HepG2 (cell line): ENCODE measurements around the gene MAP3K7CL. TPM values are rescaled to one million over a fixed set of nuclear protein-coding genes. Genes with fewer than 3 reads are reported as not detected.

Experiments
- ATAC-seq: fragments of 200-7000 bp; cut with Tn5 transposase; 3 replicates; pipeline ENCODE4 v1.9.1; 2020; ENCODE audit warnings: mild to moderate bottlenecking, moderate library complexity
- BruUV-seq: library from RNA; stranded (reverse); fragments of 400-500 nt; replicated peaks from 2 replicates; lab custom pipeline; 2021; lab: Mats Ljungman, UMichigan
- CTCF ChIA-PET: fragments of 300-600 bp; formaldehyde crosslinking; extraction: SDS; loops from one replicate; lab custom pipeline; 2021; ENCODE audit warnings: low total read pairs, inconsistent platforms, low intra/inter-chr PET ratio; lab: Yijun Ruan, JAX
- POLR2A ChIA-PET: fragments of 350-600 bp; sonication (Branson Sonifier 250); formaldehyde crosslinking; loops from one replicate; lab custom pipeline; 2020; ENCODE audit warnings: antibody characterized with exemption, inconsistent platforms; lab: Yijun Ruan, JAX
- DNase-seq: peaks from one replicate; pipeline ENCODE4 v3.0.0-alpha.2; 2015; ENCODE audit warnings: low spot score
- FAIRE-seq: peaks from 3 replicates; lab custom pipeline; 2011; peaks lifted over from hg19 to GRCh38; lab: Jason Lieb, UNC
- H2AFZ ChIP-seq: one replicate; pipeline ENCODE4 v1.6.1; 2011; ENCODE audit warnings: low read length, inconsistent platforms
- H3K27ac ChIP-seq: fragments of 300-600 bp; 3 replicates; pipeline ENCODE4 v1.8.0; 2011; ENCODE audit warnings: mixed run types, mild to moderate bottlenecking, mixed read lengths, low read length, inconsistent platforms; ENCODE audit not compliant: insufficient read depth; ENCODE audit errors: extremely low read length
- H3K27me3 ChIP-seq, 2 experiments: fragments of 200-600 bp in 1 of 2; 2 replicates in 1 of 2; 3 replicates in 1 of 2; pipeline versions ENCODE4 v1.6.0 to v1.8.0; 2011; ENCODE audit warnings: low read length in 2 of 2, mild to moderate bottlenecking in 2 of 2, moderate library complexity in 2 of 2, inconsistent platforms in 1 of 2; ENCODE audit not compliant: insufficient read depth in 2 of 2, control insufficient read depth in 1 of 2
- H3K36me3 ChIP-seq, 2 experiments: fragments of 200-600 bp in 1 of 2; replicated peaks in 1 of 2; 2 replicates in 1 of 2; 3 replicates in 1 of 2; pipeline versions ENCODE4 v1.5.1 to v1.8.0; 2011; ENCODE audit warnings: low read length in 2 of 2, inconsistent platforms in 1 of 2; ENCODE audit not compliant: insufficient read depth in 2 of 2, control insufficient read depth in 1 of 2
- H3K4me1 ChIP-seq: 2 replicates; pipeline ENCODE4 v1.5.1; 2012; ENCODE audit warnings: low read length, inconsistent platforms; ENCODE audit not compliant: insufficient read depth
- H3K4me2 ChIP-seq: 2 replicates; pipeline ENCODE4 v1.6.0; 2011; ENCODE audit warnings: low read depth, low read length, inconsistent platforms
- H3K4me3 ChIP-seq, 3 experiments: fragments of 200-600 bp in 1 of 3; sonication (generic), shearing (Covaris generic) in 1 of 3; replicated peaks in 1 of 3; 2 replicates each; pipeline ENCODE4 v1.5.1; 2011 to 2016; ENCODE audit warnings: low read length in 3 of 3, inconsistent platforms in 2 of 3, low read depth in 2 of 3, mild to moderate bottlenecking in 2 of 3, control low read depth in 1 of 3, mixed read lengths in 1 of 3; ENCODE audit not compliant: insufficient read depth in 1 of 3
- H3K79me2 ChIP-seq: one replicate; pipeline ENCODE4 v1.6.1; 2011; ENCODE audit warnings: low read length, inconsistent platforms; ENCODE audit not compliant: insufficient read depth
- H3K9ac ChIP-seq: 2 replicates; pipeline ENCODE4 v1.6.0; 2011; ENCODE audit warnings: mild to moderate bottlenecking, low read depth, low read length, inconsistent platforms; ENCODE audit not compliant: insufficient read depth
- H3K9me3 ChIP-seq: 2 replicates; pipeline ENCODE4 v1.5.1; 2012; ENCODE audit warnings: mild to moderate bottlenecking, low read length
- H4K20me1 ChIP-seq: 2 replicates; pipeline ENCODE4 v1.6.0; 2011; ENCODE audit warnings: inconsistent platforms, mild to moderate bottlenecking, low read length, moderate library complexity; ENCODE audit not compliant: insufficient read depth
- ARNT ChIP-seq: fragments of 450-650 bp; IDR thresholded peaks from 2 replicates; pipeline ENCODE4 v1.6.1; 2017
- EZH2 ChIP-seq: conservative IDR thresholded peaks from 2 replicates; pipeline ENCODE4 v1.6.1; 2012; ENCODE audit warnings: mild to moderate bottlenecking, low read depth, low read length, moderate library complexity
- GLMP ChIP-seq: sonication (generic); formaldehyde crosslinking; IDR thresholded peaks from 2 replicates; pipeline ENCODE4 v1.9.0; 2021; ENCODE audit warnings: missing genetic modification reagents, mild to moderate bottlenecking, borderline replicate concordance
- KDM4B ChIP-seq: sonication (generic); formaldehyde crosslinking; IDR thresholded peaks from 2 replicates; pipeline ENCODE4 v1.4.0; 2020; ENCODE audit warnings: missing genetic modification reagents
- LBX2 ChIP-seq: sonication (generic); formaldehyde crosslinking; IDR thresholded peaks from 2 replicates; pipeline ENCODE4 v1.5.0; 2020; ENCODE audit warnings: missing genetic modification reagents, mild to moderate bottlenecking, borderline replicate concordance
- MIER2 ChIP-seq: IDR thresholded peaks from 2 replicates; pipeline ENCODE4 v1.6.1; 2016; ENCODE audit warnings: missing biosample characterization, missing genetic modification reagents
- RBFOX2 ChIP-seq: fragments of 200-400 bp; formaldehyde crosslinking; IDR thresholded peaks from 2 replicates; pipeline ENCODE4 v1.6.1; 2017; ENCODE audit warnings: low read depth, mild to moderate bottlenecking, low read length
- SMAD9 ChIP-seq: sonication (generic); formaldehyde crosslinking; IDR thresholded peaks from 2 replicates; pipeline ENCODE4 v1.5.1; 2020; ENCODE audit warnings: mild to moderate bottlenecking, missing genetic modification reagents
- SP5 ChIP-seq: IDR thresholded peaks from 2 replicates; pipeline ENCODE4 v1.6.1; 2016; ENCODE audit warnings: low read depth, borderline replicate concordance
- THAP9 ChIP-seq: sonication (generic); formaldehyde crosslinking; IDR thresholded peaks from 2 replicates; pipeline ENCODE4; 2020; ENCODE audit warnings: missing genetic modification reagents, mild to moderate bottlenecking, borderline replicate concordance
- ZBTB2 ChIP-seq: sonication (generic); formaldehyde crosslinking; IDR thresholded peaks from 2 replicates; pipeline ENCODE4 v1.8.0; 2022; ENCODE audit warnings: low read depth, missing genetic modification reagents
- ZNF263 ChIP-seq: sonication (generic); formaldehyde crosslinking; IDR thresholded peaks from 2 replicates; pipeline ENCODE4 v1.4.0; 2020; ENCODE audit warnings: missing genetic modification reagents
- ZNF772 ChIP-seq: sonication (generic); formaldehyde crosslinking; IDR thresholded peaks from 2 replicates; pipeline ENCODE4 v1.5.0; 2020; ENCODE audit warnings: mild to moderate bottlenecking, missing genetic modification reagents
- ZNF776 ChIP-seq: sonication (generic); formaldehyde crosslinking; IDR thresholded peaks from 2 replicates; pipeline ENCODE4 v1.4.0; 2020; ENCODE audit warnings: mild to moderate bottlenecking, missing genetic modification reagents
- ZNF816 ChIP-seq: sonication (generic); formaldehyde crosslinking; IDR thresholded peaks from 2 replicates; pipeline ENCODE4 v1.8.0; 2022; ENCODE audit warnings: missing genetic modification reagents, mild to moderate bottlenecking, borderline replicate concordance
- ZNF878 ChIP-seq: sonication (generic); formaldehyde crosslinking; IDR thresholded peaks from 2 replicates; pipeline ENCODE4 v1.8.1; 2023; ENCODE audit warnings: mild to moderate bottlenecking, missing genetic modification reagents, moderate library complexity
- ZSCAN30 ChIP-seq: sonication (generic); formaldehyde crosslinking; IDR thresholded peaks from 2 replicates; pipeline ENCODE4 v1.5.0; 2020; ENCODE audit warnings: mild to moderate bottlenecking, missing genetic modification reagents
- WGBS: methylation state at CpG from one replicate; pipeline ENCODE4 v1.1.6; 2017; ENCODE audit warnings: low lambda C conversion rate; 5-methylcytosine and 5-hydroxymethylcytosine counted together
- in situ Hi-C: cut with HindIII; loops from 2 replicates; pipeline ENCODE4 v1.10.0; 2017; ENCODE audit warnings: low pct_unique_long_range_greater_than_20kb; ENCODE audit not compliant: extremely low pct_ligation_motif_present
- intact Hi-C: fragments of 100-400 bp; cut with micrococcal nuclease; formaldehyde crosslinking; loops from one replicate; pipeline ENCODE4 v1.10.0; 2022; ENCODE audit not compliant: unreplicated experiment
- polyA plus RNA-seq, 8 experiments: library from polyadenylated mRNA; depleted of rRNA in 3 of 8; stranded (reverse) in 7 of 8; unstranded in 1 of 8; fragments of >200 nt; fragmentation: Illumina TruSeq in 4 of 8; extraction: Trizol in 4 of 8; gene quantifications; 2 replicates each; pipeline versions ENCODE4 v1.2.1 to v1.2.3, GENCODE V29; 2011 to 2016; ENCODE audit warnings: low read depth in 4 of 8, missing spikeins in 1 of 8, mixed read lengths in 1 of 8; ENCODE audit not compliant: insufficient read depth in 1 of 8
- total RNA-seq, 5 experiments: library from RNA; depleted of rRNA; stranded (reverse); fragments of >200 nt; fragmentation: Illumina TruSeq; extraction: Trizol; gene quantifications; 2 replicates each; pipeline ENCODE4 v1.2.3, GENCODE V29; 2016; ENCODE audit warnings: low read depth in 1 of 5

The MAP3K7CL gene
- total and polyA plus RNA-seq, 2 of the 13 experiments (the other 11 are each of a cell fraction or from before 2014, with no cell fraction given) = 0.04 to 0.15 TPM

- ATAC-seq (no peak), FAIRE-seq (no peak), DNase-seq (no peak)
- TF ChIP-seq ZSCAN30 (CRISPR knock-in tag) (no peak), ZNF878 (no peak), EZH2 (no peak), THAP9 (CRISPR knock-in tag) (no peak), KDM4B (CRISPR knock-in tag) (no peak), RBFOX2 (no peak), LBX2 (CRISPR knock-in tag) (no peak), ZNF263 (CRISPR knock-in tag) (no peak), ZNF772 (CRISPR knock-in tag) (no peak), SP5 (CRISPR knock-in tag) (no peak), ZBTB2 (no peak), ZNF776 (CRISPR knock-in tag) (no peak), ZNF816 (CRISPR knock-in tag) (no peak), MIER2 (CRISPR knock-in tag) (no peak), SMAD9 (CRISPR knock-in tag) (no peak), GLMP (CRISPR knock-in tag) (no peak), ARNT (no peak)
- POLR2A ChIA-PET = no interaction called here
- H3K9me3 ChIP-seq = no peaks in the 10 kb centered on the region
- H3K4me2 ChIP-seq = no peak overlapping the region; the same call in 1 of the 2 replicates
- WGBS = 9% methylated on average over 2 of the region's 2 CpGs
- no peaks in the 10 kb centered on the region for H3K4me1 ChIP-seq
- no peak overlapping the region for H2AFZ ChIP-seq
- no peaks in the 10 kb centered on the region for H3K79me2 ChIP-seq
- H4K20me1 ChIP-seq = no peaks in the 10 kb centered on the region
- in situ Hi-C loops = no loop called here
- intact Hi-C loops = no loop called here
- no peaks in the 10 kb centered on the region for H3K36me3 ChIP-seq
- no peak overlapping the region for H3K4me3 ChIP-seq
- H3K27ac ChIP-seq = no peak overlapping the region
- BruUV-seq = no TSS peak
- H3K9ac ChIP-seq = no peak overlapping the region
- peaks cover 0 to 20% of the 10 kb centered on the region in 2 experiments; a peak in 4 of 5 replicates for H3K27me3 ChIP-seq
- CTCF ChIA-PET = no interaction called here
These were observed 25.5 kb downstream of the MAP3K7CL start for GRCh38 chr21:29155933-29156260.
